GM18498 (cell line): ENCODE results near the gene VASH1.
"Not testable (repeated sequence)": the region's sequence is repeated elsewhere in the genome, so short reads cannot be mapped to it uniquely, and the experiment has no call there.

Experiments used
- ATAC-seq: cut with Tn5 transposase; IDR thresholded peaks from one replicate; pipeline ENCODE4 v1.9.1; 2021; ENCODE audit warnings: mild to moderate bottlenecking, moderate library complexity; ENCODE audit not compliant: unreplicated experiment

Gene VASH1

GRCh38 chr14:76761136-76761959, at the start of gene VASH1:
VASH1 (plus strand) TSS chr14:76761468; CDS start chr14:76762822, 1,354 bp downstream.
- peak; percentile 92 for ATAC-seq

GRCh38 chr14:76713121-76713520, 48.1 kb upstream of the VASH1 start:
- no peak for ATAC-seq

DNA sequence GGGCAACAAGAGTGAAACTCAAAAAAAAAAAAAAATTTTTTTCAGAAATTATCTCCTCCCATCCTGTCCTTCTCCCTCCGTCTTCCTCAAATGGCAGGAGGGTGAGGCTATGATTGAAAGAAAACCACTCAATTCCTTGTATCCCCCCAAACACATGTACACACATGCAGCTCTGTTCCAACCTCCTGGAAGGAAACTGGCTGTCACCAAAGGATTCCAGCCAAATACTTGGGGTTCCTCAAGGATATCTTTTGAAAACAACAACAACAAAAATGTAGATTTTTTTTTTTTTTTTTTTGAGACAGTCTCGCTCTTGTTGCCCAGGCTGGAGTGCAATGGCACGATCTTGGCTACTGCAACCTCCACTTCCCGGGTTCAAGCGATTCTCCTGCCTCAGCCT, 46.8 kb upstream of the VASH1 start:
- no peak for ATAC-seq

DNA sequence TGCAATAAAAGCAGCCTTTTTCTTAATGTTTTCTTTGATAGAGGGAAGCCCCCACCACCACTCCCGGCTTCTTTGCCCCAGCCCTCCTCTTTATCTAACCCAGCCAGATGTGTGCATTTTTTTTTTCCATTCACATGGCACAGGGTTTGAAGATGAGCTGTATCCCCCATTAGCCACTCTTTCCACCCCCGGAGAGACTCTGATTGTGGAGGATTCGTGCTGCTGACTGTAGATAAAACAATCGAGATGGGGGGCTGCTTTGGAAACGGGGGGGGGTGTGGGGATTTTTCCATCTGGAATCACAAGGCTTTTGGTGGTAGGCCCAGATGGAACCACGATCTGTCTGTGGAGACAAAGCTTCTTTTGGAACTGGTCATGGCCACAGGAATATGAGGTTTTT, 46.2 kb upstream of the VASH1 start:
- no peak for ATAC-seq

DNA sequence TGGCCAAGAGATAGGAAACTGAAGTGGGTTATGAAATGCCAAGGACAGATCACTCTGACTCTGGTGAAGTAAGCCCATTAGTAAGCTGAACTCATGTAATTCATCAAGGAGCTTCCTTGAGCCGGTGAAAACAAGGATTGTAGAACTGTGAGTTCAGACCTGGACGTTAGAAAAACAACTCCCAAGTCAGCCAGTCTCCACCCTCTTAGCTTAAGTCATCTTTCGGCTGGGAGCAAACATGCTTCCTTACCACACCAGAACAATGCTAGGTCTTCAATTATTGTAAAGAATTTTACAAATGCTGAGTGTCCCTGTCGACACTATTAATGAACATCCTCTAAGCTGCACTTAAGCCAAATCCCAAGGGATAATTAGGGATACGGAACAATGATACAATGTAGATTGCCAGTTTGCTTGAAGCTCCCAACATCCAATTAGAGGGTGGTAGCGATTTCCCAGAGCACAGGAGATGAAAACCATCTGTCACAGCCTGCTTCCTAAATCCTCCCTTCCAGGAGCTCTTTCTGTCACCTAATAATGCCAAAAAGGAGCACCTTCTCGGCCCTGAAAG, 45.7 kb upstream of the VASH1 start:
- no peak for ATAC-seq

- no peak for ATAC-seq
Observed at GRCh38 chr14:76716285-76716684, 45.0 kb upstream of the VASH1 start.

GRCh38 chr14:76717508-76718290, 43.6 kb upstream of the VASH1 start:
- ATAC-seq = no peak

- no peak for ATAC-seq
Observed at GRCh38 chr14:76718306-76719040, 42.8 kb upstream of the VASH1 start.

DNA sequence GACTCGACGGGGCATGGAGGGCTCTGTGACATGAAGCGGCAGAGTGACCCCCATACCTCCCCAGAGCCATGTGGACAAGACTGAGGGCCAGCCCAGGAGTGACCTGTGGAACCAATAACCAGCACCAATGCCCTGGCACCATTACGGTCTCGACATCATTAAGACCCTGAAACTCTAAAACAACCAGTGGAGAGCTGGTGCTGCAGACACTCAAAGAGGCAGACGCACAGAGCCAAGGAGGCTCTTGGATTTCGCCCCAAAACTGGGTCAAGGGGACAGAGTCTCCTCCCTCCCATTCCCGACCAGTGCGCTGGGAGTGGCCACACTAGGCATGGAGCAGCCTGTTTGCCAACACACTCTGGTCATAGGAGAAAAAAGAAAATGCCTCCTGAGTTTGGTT, 41.6 kb upstream of the VASH1 start:
- no peak for ATAC-seq

- ATAC-seq = no peak
Observed at GRCh38 chr14:76720382-76720813, 40.9 kb upstream of the VASH1 start.

DNA sequence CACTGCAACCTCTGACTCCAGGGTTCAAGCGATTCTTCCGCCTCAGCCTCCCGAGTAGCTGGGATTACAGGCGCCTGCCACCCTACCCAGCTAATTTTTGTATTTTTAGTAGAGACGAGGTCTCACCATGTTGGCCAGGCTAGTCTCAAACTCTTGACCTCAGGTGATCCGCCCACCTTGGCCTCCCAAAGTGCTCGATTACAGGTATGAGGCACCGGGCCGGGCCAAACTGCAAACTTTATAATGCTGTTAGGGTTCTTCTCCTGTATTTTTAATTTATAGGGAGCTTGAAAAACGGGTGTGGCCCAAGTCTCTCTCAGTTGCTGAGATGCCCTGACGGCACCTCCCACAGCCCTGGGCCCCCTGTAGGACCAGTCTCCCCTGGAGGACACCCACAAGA, 39.8 kb upstream of the VASH1 start:
- ATAC-seq = not testable (repeated sequence)

GRCh38 chr14:76724651-76725550, 36.4 kb upstream of the VASH1 start:
- ATAC-seq = no peak

- ATAC-seq = no peak
Observed at GRCh38 chr14:76726551-76726970, 34.7 kb upstream of the VASH1 start.

- no peak for ATAC-seq
Observed at GRCh38 chr14:76727384-76727783, 33.9 kb upstream of the VASH1 start.

GRCh38 chr14:76727901-76728300, 33.4 kb upstream of the VASH1 start:
- ATAC-seq = no peak

- ATAC-seq = no peak
Observed at GRCh38 chr14:76729258-76729657, 32.0 kb upstream of the VASH1 start.

- ATAC-seq = no peak
Observed at GRCh38 chr14:76729953-76730505, 31.2 kb upstream of the VASH1 start.

GRCh38 chr14:76734501-76734900, 26.8 kb upstream of the VASH1 start:
- not testable (repeated sequence) for ATAC-seq

DNA sequence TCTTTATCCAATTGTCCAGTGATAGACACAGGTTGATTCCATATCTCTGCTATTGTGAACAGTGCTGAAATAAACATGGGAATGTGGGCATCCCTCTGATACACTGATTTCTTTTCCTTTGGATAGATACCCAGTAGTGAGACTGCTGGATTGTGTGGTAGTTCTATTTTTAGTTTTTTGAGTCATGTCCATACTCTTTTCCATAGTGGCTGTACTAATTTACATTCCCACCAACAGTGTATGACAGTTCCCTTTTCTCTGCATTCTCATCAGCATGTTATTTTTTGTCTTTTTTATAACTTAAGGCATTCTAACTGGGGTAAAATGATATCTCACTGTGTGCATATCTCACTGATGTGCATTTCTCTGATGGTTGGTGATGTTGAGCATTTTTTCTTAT, 24.8 kb upstream of the VASH1 start:
- no peak for ATAC-seq

- ATAC-seq = no peak
Observed at GRCh38 chr14:76741074-76741473, 20.2 kb upstream of the VASH1 start.
